Measurements from ENCODE around the gene SMURF1.

Gene SMURF1

DNA sequence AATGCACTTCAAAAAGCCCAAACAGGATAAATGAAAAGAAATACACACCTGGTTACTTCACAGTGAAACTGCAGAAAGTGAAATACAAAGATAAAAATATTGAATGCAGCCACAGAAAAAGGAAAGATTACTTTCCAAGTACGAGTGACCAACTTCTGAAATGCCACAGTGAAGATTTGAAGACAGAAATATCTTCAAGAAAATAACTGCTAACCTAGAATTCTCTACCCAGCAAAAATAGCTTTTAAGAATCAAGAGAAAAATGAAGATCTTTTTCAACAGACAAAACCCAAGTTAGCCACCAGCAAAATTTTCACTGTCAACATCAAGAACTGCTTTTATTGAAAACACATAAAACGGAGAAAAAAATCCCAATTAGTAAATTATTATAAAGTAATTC, 46.2 kb downstream of the SMURF1 start:
- DNase-seq (ENCODE audit: extremely low read depth, low read depth), result no peak
- TF ChIP-seq, protein P1, sequence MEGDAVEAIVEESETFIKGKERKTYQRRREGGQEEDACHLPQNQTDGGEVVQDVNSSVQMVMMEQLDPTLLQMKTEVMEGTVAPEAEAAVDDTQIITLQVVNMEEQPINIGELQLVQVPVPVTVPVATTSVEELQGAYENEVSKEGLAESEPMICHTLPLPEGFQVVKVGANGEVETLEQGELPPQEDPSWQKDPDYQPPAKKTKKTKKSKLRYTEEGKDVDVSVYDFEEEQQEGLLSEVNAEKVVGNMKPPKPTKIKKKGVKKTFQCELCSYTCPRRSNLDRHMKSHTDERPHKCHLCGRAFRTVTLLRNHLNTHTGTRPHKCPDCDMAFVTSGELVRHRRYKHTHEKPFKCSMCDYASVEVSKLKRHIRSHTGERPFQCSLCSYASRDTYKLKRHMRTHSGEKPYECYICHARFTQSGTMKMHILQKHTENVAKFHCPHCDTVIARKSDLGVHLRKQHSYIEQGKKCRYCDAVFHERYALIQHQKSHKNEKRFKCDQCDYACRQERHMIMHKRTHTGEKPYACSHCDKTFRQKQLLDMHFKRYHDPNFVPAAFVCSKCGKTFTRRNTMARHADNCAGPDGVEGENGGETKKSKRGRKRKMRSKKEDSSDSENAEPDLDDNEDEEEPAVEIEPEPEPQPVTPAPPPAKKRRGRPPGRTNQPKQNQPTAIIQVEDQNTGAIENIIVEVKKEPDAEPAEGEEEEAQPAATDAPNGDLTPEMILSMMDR (IDR thresholded peaks at IDR 0.05; ENCODE audit: low read depth, low read length), result no peak

DNA sequence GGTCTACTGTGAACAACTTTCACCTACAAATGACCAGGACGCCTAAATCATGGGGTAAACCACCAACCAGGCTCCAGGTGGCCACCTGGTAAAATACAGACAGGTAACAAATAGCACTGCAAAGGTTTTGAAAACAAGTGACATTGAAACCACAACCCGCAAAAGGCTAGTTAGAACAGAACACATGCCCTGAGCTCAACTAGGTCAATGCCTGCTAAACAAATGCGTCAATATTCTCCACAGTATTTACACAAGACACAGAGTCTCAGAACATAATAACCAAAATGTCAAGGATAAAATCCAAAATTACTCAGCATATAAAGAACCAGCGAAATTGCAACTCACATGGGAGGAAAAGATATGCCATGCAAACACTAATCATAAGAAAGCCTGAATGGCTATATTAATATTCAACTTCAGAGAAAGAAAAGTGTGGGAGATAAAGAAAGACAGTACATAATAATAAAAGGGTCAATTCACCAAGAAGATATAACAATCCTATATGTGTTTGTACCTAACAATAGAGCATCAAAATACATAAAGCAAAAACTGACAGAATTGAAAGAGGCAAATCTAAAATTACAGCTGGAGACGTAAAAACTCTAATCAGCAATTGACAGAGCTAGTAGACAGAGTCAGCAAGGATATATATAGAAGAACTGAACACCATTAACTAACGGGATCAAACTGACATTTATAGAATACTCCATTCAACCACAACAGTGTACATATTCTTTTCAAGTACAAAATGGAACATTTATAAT, 47.6 kb downstream of the SMURF1 start:
- DNase-seq (ENCODE audit: extremely low read depth, low read depth), result no peak
- TF ChIP-seq, protein P1 (IDR thresholded peaks at IDR 0.05; ENCODE audit: low read depth, low read length), result no peak

DNA sequence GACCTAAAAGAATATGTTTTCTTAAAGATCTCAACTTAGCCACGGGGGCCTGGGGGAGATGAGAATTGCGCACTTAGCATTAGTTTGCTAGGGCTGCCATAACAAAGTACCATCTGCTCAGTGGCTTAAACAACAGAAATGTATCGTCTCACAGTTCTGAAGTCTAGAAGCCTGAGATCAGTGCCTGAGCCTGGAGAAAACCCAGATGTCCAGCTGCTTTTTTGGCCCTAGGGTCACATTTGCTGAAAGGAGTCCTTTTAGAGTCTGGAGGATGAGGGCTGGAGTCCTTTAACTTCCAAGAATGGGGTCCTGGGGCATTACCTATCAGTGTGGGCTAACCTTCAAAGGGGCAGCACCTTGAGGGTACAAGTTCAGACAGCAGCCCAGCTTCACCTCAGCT, 48.2 kb downstream of the SMURF1 start:
- no peak for DNase-seq (ENCODE audit: extremely low read depth, low read depth)
- TF ChIP-seq, protein P1 (IDR thresholded peaks at IDR 0.05; ENCODE audit: low read depth, low read length), result no peak

DNA sequence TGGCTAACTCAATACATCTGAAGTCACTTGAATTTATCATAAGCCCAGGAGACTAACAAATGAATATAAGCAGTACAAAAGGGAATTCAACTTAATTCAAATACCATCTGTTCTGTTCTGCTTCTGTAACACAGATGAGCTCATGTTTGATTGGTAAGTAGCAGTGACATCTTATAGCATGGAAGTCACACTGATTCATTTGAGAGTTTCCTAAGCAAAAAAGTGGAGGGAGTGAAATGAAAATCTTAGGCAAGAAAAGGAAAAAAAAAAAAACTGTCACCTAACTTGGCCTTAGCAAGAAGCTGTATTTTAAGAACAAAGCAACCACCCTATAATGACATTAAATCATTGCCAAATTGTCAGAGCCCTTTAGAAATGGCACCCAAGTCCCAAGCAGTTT, 49.5 kb downstream of the SMURF1 start:
- DNase-seq (ENCODE audit: extremely low read depth, low read depth), result no peak
- TF ChIP-seq, protein P1 (IDR thresholded peaks at IDR 0.05; ENCODE audit: low read depth, low read length), result no peak

DNA sequence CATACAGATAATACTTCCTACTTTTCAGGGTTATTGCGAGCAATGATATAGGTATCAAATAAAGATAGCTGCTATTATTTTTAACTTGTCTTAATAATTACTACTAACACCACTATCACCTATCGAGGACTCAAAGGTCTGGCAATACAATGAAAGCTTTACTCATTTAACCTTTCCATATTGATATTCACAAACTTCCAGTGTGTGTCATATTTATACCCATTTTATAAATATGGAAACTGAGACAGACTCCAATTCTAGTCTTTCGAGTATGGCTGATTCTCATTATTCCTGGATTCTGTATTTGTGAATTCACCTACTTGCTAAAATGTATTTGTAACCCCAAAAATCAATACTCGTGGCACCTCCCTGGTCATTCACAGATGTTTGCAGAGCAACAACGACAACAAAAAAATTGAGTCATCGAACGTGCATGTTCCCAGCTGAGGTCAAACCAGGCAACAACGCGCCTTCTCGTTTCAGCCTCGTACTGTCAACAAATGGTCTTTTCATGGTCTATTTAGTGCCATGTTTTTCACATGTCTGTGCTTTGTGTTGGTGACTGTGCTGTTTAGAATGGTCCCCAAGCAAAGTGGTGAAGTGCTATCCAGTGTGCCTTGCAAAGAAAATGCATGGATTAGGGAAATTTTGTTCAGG, 51.7 kb downstream of the SMURF1 start:
- TF ChIP-seq, protein P1 (IDR thresholded peaks at IDR 0.05; ENCODE audit: low read depth, low read length), result no peak
- no peak for DNase-seq (ENCODE audit: extremely low read depth, low read depth)

DNA sequence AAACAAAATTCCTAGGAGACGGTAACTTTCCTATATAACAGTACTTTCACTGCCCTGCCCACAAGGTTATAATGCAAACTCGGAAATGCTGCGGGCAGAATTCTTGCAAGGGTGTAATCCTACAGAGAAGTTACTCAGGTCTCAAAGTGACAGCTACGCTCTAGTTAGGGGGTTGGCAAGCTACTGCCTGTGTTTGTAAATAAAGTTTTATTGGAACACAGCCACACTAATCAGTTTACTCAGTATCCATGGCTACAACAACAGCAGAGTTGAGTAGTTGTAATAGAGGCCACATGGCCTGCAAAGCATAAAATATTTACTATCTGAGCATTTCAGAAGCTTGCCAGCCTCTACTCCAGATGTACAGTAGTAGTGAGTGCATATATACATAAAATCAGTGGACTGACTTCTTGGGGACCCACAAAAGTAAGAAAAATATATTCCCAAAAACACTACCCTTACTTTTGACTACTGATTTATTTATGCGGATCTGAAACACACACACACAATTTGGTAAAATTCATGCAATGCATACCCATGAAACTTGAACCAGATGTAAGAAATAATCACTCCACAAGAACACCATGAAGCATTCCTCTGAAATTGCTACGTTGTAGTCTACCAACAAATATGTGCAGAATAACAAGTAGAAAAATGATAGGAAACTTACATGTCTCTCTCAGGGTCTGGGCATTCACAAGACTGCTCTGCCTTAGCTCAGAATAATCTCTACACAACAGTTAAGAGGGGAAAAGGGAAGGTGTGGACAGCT, 53.0 kb downstream of the SMURF1 start:
- TF ChIP-seq, protein P1 (IDR thresholded peaks at IDR 0.05; ENCODE audit: low read depth, low read length), result no peak
- peak; percentile 70 for DNase-seq (ENCODE audit: extremely low read depth, low read depth)
